HL-60/S4 treated with phorbol 12-myristate 13-acetate at 8.2 ng/mL for 4 days and 3 days (cell line): ENCODE measurements around the gene C1orf105.
"Not testable (repeated sequence)": the region's sequence is repeated elsewhere in the genome, so short reads cannot be mapped to it uniquely, and the experiment has no call there.

Experiments used
- in situ Hi-C: fragments of 300-500 bp; cut with MboI; formaldehyde crosslinking; loops from 2 replicates; pipeline ENCODE4 v1.15.0; 2022; ENCODE audit warnings: low sequenced_read_pairs

Gene C1orf105

DNA sequence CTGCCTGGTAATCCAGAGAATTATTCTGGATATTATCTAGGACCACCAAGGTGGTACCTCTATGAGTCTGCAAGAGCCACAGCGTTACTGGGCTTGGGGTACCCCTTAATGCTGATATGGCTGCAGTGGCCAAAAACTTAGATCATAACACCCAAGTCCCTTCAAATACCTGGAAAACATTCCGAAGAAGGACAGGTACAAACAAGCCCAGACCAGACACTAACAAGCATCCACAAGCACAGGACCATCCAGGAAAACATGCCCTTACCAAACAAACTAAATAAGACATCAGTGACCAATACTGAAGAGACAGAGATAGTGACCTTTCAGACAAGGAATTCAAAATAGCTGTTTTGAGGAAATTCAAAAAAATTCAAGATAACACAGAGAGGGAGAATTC, 2.9 kb downstream of the C1orf105 start:
- in situ Hi-C loops, result no loop called here

DNA sequence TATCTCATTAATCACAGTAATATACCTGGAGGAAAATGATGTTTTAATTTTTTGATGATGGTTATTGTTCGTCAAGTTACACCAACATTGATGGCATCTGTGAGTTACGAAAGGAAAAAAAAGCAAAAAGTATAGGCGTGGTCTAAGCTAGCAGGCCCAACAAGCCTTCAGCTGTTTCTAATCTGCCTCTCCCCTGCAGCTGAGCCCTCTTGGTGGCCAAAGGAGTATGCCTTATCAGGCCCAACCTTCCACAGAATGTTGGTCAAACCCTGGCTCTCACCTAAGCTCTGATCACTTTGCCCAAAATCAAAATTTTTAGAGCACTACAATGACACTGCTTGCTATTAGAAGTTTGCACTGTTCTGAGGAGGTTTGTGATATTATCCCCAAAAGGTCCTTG, 4.9 kb downstream of the C1orf105 start:
- in situ Hi-C loops, result no loop called here

DNA sequence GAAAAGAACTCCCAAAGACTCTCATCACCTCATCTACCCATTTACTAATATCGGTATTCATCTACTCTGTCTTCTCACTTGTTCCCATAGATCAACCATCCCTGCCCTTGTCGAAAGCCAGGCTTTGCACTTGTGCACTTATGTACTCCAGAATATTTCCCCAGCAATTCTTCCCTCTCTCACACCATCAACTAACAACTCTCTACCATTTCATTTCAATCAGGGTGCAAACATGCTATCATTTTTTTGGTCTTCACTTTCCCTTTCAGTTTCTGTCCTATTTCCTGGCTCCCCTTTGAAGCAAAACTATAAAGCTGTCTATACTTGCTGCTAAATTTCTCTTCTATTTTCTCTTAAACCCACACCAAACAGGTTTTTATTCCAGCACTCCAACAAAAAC, 6.7 kb downstream of the C1orf105 start:
- in situ Hi-C loops, result no loop called here

DNA sequence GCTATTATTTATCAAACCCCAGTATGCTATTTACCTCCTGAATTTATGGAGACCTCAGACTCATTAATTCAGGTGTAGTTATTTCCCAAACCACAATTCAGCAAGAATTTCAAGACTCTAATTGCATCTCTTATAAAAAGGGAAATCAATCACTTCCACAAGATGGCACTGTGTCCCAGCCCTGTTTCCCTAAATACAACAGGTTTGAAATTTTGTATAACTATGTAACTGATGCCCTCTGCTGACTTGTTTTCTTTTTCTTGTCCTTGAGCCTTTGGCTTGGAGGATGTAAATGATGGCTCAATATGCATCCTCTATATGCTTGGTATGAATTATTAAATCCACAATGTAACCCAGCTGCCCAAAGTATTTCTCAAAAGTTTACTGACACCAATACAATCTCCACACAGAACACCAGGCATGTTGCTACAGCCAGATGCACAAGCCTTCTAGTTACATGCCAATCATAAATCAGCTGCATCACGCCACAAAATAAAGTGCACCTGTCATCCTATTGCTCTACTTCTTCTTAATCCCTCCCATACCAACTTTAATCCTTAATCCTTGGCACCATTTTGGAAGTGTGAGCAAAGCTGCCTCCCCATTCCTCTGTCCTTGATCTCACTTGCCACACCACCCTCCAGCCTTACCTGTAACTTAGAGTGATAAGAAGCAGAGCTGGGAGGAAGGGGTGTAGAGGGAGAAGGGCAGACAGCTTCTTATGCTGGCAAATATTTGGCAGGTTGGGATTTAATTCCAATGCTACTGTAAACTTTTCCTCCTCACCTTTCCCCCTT, 9.0 kb downstream of the C1orf105 start:
- in situ Hi-C loops, result no loop called here

DNA sequence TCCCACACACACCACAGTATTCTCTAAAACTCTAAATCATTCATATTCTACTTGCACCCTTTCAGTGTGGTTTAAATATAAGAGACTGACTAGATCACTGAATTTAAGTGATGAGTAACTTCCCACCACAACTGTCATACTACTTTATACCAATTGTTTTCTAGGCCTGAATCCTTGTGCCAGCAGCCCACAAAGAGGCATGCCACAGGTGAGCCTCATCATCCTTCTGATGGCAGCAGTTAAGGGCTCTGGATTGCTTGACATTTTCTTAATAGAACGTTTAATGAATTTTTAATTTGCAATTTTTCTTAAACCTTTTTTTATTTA, 9.6 kb downstream of the C1orf105 start:
- in situ Hi-C loops, result no loop called here

DNA sequence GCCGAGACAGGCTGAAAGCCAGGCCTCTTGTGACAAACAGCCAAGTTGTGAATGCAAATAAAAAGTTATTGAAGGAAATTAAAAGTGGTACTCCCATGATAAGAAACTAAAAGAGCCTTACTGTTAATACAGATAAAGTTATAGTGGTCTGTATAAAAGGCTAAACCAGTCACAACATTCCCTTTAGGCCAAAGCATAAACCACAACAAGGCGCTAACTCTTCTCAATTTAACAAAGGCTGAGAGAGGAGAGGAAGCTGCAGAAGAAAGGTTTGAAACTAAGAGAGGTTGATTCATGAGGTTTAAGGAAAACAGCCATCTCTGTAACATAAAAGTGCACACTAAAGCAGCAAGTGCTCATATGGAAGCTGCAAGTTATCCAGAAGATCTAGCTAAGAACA, 10.7 kb downstream of the C1orf105 start:
- in situ Hi-C loops, result no loop called here

DNA sequence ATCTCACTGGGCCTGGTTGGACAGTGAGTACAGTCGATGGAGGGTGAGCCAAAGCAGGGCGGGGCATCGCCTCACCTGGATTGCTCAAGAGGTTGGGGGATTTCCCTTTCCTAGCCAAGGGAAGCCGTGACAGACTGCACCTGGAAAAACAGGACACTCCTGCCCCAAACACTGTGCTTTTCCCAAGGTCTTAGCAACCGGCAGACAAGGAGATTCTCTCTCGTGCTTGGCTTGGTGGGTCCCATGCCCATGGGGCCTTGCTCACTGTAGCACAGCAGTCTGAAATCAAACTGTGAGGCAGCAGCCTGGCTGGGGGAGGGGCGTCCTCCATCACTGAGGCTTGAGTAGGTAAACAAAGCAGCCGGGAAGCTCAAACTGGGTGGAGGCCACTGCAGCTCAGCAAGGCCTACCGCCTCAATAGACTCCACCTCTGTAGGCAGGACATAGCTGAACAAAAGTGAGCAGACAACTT, 11.3 kb downstream of the C1orf105 start:
- in situ Hi-C loops, result no loop called here

DNA sequence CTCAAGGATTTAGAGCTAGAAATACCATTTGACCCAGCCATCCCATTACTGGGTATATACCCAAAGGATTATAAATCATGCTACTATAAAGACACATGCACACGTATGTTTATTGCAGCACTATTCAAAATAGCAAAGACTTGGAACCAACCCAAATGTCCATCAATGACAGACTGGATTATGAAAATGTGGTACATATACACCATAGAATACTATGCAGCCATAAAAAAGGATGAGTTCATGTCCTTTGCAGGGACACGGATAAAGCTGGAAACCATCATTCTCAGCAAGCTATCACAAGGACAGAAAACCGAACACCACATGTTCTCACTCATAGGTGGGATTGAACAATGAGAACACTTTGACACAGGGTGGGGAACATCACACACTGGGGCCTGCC, 16.7 kb downstream of the C1orf105 start:
- in situ Hi-C loops, result not testable (repeated sequence)

DNA sequence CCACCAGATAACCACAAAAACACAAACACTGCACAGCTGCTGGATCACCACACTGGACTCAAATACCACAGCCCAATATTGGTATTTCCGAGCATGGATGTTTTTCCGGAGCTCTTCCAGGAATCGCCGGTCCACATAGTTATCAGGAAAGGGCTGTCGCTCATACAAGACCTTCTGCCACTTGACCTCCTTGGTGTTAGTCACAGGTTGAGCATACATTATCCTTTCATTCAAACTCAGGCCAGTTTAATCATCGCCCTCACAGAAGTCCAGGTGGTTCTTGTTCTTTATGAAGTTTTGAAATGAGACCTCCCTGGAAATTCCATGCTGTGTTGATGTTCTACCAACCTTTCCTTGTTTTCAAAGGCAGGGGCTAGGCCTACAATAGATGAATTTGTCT, 21.9 kb downstream of the C1orf105 start:
- in situ Hi-C loops, result no loop called here

DNA sequence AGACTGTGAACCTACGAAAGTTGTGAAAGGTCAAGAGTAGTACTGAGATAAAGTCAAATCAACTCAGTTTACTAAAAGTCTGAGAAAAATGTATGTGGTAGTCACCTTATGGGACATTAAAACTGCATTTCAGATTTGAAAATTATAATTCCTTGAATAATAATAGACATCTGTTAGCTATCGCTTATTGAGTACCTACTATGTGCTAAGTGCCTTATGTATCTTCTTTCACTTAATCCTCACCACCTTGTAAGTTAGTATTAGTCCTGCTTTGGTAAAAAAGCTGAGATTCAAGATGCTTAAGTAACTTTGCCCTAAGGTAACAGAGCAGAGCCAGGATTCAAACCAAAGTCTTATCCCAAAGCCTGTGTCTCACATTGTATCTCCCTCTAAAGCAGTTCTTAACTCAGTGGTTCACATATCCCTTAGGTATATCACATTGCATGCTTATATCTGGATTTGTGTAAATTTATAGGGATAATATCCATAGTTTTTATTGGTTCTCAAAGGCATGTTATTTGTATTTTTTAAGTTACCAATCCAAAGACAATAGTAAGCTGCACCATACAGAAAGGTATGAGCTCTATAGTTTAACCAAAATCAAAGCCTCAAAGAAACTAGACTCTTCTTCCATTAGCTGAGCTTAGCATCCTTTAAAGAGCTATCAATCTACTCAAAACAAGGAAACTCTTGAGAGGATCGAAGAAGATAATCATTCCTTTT, 22.5 kb downstream of the C1orf105 start:
- in situ Hi-C loops, result no loop called here

DNA sequence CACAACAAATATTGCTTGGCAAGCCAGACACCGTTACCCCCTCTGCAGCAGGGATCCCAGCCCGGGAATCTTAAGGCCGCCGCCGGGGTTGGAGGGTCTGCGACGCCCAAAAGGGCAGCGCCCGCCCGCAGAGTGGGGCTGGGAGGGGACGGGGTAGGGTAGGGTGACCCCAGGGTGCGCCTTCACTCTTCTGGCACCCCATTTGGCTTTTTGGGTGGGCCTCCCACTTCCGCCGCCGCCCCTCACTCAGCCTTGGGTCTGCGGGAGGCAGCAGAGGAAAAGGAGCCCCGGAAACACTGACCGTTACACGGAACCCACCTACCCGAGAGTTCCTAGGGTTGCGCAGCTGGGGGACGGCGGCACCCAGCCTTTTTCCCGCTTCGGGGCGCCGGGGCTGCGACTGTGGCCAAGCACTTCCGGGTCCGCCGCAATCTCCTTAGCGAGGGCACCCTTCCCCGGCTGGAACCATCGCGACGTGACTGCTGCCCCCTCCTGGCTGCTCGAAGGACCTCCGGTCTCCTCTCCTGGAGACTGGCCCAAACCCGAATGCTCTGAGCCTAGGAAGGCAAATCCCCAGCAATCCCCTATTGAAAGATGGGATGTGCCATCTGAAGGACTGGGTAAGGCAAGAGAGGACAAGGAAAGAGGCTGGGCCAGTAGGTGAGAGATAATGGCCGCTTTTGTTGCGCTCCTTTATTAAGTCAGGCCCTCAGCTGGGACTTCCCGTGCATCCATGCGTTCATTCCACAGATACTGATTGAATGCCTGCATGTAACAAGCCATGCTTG, 23.4 kb downstream of the C1orf105 start, which contains the start of gene PIGC:
PIGC (minus strand) TSS at position 404 of the 788 bp plus-strand sequence. CDS start 1,447 bp downstream, outside the sequence.
- in situ Hi-C loops, result no loop called here

DNA sequence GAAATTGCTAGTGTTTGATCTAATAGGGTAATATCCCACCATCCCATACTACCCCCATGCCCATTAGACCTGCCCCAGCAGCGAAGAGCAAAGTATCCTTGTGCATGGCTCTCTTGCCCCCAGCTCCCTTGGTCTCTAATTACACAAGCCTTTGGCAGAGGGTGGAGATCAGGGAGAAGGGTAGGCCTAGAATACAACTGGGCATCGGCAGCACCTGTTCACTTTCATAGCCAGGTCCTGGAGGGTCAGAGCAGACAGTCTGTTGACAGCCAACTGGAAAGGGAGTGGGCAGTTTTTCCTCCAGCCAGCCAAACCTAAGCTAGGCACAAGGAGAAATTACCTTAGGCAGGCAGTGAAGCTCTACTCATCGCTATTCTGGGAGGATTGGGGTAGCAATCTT, 26.1 kb downstream of the C1orf105 start:
- in situ Hi-C loops, result no loop called here

DNA sequence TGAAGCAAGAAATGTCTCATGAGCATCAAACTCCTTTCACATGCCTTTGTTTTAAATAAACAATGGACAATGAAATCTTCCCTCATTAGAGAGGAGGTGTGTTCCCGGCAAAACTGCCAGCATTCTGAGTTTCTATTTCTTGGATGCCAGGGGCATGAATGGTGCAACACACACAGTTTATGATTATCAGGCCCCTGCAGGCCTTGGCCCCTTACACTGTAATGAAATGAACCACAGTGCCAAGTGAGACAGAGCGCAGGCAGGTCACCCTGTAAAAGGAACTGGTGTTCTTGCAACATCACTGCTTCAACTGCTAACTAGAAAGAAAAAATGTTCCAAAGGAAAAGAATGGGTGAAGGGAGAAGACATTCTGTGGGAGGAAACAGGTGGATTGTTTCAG, 27.2 kb downstream of the C1orf105 start:
- in situ Hi-C loops, result no loop called here

DNA sequence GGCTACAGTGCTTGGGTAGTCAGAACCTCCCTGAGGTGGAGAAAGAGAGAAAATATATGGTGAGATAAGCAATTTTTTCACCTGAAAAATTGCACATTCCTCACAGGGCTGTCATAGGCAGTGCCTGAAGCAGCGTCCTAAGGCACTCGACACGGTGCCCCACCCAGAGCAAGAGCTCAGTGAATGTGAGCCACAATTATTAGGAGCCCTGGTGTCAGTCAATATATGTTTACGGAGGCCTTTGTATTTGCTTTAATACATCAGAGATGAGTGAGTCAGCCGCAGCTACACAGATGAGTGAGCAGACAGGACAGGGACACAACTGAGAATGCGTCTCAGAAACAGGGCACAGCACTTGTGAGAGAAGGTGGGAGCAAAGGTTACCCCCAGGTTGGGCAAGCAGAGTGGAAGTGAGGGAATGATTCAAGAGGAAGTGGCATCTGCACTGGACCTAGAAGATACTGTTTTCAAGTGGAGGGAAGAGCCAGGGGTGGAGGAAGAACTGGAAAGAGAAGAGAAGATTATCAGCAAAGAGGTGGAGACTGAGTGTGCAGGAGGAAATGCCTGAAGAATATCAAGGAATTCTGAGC, 28.6 kb downstream of the C1orf105 start:
- in situ Hi-C loops, result no loop called here

DNA sequence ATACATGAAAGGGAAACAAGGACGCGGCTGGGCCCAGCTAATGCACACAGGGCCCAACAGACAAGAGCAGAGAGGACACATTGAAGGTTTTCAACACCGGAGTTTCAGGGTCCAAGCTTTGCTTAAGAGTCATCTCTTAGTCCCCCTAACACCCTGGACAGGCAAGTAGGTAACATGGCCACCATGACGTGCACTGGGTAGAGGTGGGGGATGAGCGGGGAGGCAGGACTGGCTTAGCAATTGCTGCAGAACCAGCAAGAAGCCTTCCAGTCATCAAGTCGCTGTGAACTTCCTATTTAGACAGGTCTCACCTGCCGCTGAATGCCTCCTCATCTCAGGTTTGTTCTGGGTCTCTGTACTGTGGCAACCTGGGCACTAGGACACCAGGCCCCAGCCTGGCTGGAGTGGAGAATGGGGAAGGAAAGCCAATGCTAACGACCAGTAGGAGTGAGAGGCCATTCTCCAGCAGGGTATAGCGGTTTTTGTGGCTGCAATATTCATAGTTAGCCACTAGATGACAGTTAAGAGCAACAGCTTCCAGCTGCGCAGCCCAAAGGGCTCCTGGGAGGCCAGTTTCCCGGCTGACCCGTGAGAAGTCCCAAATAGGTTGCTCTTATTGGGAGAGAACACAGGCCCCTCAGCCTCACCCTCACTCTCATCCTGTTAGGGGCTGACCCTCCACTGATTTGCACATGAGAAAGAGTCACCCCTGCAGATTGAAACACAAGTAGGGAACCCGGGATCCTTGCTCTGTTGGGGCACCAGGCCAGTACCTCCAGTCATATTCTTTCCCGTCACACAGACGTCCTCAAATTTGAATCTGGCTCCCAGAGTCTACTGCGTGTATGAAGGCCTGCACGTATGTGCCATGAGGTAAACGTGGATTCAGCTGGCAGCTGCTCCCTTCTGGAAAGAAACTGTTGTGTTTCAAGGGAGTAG, 29.4 kb downstream of the C1orf105 start:
- in situ Hi-C loops, result no loop called here

DNA sequence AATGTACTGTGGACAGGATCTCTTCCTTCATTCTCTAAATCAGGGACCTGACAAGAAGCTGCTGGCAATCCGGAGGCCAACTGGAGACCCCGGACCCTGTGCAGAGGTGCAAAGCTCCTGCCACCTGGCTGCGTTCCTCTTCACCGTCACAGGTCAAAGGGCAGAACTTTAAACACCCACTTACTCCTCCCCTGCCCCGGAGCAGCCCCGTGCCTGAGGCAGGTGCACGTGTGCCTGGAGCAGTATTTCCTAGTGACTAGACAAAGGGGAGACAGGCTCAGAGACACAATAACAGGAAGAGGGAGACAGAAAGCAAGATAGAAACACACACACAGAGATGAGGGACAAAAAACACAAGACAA, 30.0 kb downstream of the C1orf105 start:
- in situ Hi-C loops, result no loop called here

DNA sequence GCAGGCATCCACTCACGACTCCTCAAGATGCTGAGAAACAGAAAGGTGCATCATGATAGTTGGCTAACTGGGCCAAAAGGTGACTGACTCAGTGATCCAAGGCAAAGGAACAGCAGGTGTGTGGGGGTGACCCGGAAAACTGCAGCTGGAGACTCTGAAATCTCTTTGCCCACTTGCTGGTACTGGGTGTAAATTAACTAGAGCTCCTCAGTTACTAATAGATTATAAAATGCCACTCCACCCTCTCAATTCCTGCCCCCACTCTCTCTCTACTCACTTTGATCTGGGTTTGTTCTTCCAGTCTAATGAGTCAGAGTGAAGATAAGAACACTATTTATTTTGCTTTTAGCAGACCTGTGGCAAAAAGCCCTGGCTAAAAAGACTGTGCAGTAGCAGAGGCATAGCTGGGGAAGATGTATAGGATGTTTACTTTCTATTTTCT, 30.5 kb downstream of the C1orf105 start:
- in situ Hi-C loops, result no loop called here

DNA sequence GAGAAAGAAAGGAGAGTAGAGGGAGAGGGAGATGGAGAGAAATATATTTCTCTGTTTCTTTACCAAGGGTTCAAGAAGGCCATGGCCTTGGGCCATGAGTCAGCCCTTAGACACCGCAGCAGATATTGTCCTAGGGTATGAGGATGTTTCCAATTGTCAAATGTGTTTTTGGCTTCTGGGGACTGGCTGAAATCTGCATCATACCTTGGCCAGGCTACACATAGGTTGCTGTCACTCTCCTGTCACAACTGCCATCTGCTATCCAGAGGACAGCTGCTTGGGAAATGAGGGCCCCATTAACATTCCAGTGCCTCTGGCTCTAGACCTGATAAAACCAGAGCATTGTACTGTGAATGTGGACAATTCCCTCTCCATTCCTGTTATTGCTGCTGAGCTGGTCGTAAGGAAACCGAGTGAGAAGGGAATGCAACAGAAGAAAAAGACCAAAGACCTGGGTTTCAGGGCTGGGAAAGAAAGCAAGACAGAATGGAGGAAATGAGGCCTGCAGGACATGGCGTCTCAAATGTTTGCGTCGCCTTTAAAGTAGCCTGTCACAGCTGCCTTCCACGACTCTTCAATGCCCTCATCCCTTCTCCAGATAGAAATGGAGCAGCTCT, 32.2 kb downstream of the C1orf105 start:
- in situ Hi-C loops, result no loop called here

DNA sequence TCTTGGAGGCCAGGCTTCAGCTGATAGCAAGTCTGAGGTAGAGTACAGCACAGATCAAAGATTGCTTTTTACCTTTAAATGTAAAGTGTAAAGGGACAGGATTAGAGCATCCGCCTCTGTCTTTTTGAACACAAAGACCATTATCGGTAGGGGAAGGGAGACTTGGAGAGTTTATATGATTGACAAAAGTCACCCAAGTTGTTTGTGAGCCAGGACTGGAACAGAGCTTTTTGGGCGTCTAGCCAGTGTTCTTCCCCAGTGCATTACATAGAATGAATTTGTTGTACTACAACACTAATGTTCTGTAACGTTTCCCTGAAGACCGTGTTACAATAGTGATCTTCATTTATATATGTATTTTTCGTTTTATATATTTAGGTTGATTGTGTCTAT, 32.7 kb downstream of the C1orf105 start:
- in situ Hi-C loops, result no loop called here

DNA sequence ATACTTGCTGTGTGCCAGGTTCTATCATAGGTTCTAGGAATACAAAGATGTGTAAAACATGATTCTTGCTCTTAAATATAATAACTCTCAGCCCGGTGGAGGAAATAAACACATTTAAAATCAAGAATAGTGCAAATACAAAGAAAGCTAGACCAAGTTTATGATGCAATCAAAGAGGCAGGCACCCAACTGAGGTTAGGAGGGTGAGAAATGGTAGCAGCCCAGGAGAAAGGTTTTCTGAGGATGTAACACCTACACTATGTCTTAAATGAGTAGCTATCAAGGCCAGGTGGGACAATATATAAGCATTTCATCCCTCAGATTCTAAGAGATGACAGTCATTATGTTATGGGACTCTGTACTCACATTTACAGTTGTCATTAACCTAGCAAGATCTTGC, 33.1 kb downstream of the C1orf105 start:
- in situ Hi-C loops, result no loop called here
